CD4-positive, alpha-beta T cell treated with Interferon alpha-2 for 1 hour (primary cell): ENCODE data around the gene ZBTB14.

Source experiments
- DNase-seq, 2 donors: peaks; one replicate each; pipeline ENCODE4 v3.0.0-alpha.2; 2020 to 2022

Gene ZBTB14

DNA sequence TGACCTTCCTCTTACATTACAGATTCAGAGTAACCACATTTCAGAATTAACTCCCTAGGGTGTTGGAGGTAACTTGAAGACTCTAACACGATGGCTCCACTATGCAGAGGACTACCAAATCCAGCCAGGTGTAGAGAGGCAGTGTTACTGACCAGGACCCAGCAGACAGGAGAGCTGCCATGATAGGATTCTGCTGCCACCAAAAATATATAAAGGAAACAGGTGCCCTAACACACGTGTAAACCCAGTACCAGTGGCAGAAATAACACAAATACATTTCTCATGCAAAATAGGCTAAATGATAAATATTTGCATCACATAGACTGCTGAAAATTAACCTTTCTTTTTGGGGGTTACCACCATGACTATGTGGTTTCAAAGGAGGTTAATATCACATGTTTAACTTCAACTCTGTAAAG is 7.0 kb downstream of the ZBTB14 start:
- DNase-seq = no peak

DNA sequence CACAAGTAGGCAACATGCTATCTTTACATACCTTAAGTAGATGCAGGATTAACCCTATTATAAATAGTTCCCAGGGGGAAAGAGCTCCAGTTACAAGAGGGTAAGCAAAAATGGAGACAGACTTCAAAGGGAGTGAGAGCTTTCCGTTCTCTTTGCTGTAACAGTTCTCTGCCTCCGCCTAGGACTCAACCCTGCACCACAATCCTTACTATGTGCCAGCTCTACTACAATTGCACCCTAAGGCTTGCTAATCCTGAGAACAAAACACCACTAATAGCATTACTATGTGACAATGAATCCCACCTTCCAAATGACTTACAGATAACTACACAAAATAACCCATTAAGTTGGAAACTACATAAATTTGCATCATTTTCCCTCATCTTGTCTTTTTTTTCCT is 7.7 kb downstream of the ZBTB14 start:
- no peak for DNase-seq

DNA sequence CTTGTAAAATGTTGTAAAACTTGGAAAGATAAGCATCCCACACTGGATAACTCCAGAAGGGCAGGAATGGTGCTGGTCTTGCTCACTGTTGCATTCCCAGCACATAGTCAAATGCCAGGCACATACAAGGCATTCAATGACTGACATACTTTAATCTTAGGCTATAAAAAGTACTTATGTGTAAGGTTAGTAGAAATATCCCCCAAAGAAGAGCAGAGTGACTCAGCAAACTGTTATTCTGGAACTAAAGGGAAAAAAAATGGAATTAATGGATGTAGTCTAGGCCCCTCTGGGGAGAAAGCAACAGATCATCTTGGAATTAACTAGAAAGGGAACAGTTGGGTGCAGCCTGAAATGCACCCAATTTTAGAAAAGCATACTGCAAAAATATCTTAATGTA is 9.0 kb downstream of the ZBTB14 start:
- DNase-seq = no peak

DNA sequence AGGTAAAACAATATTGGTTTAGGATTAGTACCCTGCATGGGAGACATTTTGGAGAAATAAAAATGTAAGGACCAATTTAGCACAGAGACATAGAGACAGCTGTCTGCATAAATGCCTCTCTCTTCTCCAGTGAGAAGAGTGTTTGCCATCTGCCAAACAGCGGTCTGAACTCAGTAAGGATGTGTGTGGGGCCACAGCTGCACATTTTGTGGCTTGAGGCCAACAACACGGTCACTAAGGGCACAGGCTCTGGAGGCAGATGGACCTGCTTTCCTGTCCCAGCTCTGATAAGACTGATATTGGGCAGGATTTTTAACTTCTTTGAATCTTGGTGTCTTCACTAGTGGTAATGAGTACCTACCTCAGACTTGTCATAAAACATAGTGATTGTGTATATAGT is 10.2 kb downstream of the ZBTB14 start:
- no peak for DNase-seq

DNA sequence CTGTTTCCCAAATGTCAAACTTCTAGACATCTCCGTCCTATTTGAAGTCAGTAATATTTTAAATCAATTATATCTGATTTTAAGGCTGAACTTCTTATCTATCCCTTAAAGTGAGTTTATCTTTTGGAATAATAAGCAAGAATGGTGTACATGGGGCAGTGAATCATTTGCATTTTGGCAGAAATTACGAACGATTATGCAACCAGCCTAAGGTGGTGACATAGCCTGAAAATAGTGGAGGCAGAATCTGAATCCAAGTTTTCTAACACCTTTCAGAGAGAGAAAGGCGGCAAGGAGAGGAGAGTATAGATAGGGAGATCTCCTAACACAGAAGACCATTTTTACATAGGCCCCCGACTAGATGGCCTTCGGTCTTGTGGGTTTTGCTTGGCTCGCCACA is 10.7 kb downstream of the ZBTB14 start:
- DNase-seq = no peak

DNA sequence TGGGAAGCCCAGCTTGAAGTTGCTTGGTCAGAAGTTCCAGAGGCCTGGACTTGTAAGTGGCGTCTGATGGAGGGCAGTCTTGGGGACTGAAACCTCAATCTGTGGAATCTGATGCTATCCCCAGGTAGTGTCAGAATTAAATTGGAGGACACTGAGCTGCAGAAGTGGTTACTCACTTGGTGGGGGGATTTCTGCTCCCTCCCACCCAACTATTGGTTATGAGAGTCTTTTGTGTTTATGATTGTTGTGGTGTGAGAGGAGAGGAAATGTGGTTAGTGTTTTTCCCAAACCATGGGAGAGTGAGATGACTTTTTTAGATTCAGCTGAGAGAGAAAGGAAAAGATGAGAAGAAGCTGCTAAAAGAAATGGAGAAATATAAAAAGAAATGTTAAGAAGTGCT is 12.8 kb downstream of the ZBTB14 start:
- DNase-seq = no peak

DNA sequence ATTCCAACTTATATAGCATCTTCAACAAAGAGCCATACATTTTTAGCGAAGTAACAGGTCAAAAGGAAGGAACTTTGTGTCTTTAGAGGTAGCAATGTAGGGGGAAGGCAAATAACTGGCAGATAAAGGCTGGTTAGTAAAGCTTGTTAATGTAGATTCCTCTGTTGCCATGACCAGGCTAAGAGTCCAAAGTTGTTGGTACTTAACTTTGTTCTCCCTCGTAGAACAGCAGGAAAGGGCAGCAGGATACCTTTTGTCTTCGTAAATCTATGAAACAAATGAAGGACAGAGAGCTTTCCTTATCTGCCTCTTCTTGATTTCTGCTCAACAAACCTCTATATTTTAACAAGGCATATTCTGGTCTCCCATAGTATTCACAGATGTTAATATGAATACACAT is 18.6 kb downstream of the ZBTB14 start:
- no peak for DNase-seq

DNA sequence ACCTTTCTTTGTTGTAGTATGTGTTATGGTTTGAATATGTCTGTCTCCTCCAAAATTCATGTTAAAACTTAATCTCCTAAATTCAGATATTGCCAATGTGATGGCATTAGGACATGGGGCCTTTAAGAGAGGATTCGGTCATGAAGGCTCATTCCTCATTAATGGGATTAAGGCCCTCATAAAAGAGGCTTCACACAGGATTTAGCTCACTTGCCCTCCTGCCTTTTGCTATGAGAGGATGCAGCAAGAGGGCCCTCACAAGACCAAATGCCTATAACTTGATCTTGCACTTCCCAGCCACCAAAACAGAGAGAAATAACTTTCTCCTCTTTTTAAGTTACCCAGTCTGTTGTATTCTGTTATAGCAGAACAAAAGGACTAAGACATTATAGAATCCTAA is 19.7 kb downstream of the ZBTB14 start:
- no peak for DNase-seq

DNA sequence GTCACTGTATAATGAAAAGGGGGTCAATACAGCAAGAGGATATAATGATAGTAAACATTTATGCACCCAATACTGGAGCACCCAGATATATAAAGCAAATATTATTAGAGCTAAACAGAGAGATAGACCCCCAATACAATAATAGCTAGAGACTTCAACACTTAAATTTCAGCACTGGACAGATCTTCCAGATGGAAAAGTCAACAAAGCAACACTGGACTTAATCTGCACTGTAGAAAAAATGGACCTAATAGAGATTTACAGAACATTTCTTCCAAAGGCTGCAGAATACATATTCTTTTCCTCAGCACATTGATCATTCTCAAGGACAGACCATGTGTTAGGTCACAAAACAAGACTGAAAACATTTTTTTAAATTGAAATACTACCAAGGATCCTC is 26.7 kb downstream of the ZBTB14 start:
- DNase-seq = no peak

DNA sequence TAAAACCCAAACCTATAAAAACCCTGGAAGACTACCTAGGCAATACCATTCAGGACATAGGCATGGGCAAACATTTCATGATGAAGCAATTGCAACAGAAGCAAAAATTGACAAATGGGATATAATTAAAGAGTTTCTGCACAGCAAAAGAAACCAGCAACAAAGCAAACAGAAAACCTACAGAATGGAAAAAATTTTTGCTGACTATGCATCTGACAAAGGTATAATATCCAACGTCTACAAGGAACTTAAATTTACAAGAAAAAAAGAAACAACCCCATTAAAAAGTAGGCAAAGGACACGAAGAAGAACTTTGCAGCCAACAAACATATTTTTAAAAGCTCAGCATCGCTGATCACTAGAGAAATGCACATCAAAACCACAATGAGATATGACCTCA is 28.8 kb downstream of the ZBTB14 start:
- no peak for DNase-seq

DNA sequence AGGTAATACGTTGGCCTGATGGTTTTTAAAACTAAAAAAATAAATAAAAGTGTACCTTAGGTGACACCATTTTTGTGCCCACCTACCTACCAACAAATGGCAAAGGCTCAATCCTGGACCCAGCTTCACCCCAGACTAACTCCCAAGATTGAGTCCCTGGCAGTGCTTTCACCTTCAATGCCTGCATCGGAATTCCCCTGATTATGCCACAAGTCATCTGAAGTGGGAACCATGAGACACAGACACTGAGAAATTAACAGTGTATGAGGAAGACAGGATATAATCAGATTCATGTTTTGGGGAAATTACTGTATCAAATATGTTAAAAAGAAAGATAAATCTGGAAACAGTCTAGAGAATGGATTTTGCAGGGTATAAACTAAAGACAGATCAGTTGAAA is 41.6 kb downstream of the ZBTB14 start:
- no peak for DNase-seq

DNA sequence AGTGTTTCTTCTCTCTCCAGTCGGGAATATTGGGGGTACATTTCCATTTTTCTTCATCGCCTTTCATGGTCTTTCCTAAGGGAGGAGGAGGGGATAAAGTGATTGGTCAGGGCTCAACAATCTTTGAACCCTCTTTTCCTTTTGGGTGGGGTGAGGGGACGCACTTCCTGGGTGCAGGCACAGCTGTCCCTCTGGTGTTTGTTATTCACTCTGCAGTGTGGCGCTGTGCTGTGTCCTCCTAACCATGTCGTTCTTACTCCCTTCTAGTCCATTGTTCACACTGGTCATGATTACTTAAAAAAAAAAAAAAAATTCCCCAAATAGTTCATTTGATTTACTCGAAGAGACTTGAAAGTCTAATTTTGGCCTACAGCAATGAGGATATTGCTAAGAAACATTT is 44.4 kb downstream of the ZBTB14 start:
- DNase-seq = no peak

DNA sequence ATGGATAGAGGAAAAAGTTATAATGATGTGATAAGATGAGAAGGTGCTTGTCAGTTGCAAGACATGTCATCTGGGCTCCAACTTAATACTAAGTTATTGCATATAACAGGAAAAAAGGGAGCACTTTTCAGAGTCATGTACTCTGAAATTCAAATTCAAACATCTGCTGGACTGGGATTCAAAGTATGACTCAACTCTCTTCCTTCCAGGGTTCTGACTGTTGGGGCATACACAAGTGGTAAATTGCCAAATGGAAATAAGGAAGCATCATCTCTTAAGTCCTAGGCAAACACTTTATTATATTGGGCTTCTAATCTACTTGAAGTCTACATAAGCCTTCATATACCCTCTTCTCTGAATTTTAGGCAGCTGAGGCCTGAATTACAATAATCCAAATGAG is 44.9 kb downstream of the ZBTB14 start:
- DNase-seq = no peak

DNA sequence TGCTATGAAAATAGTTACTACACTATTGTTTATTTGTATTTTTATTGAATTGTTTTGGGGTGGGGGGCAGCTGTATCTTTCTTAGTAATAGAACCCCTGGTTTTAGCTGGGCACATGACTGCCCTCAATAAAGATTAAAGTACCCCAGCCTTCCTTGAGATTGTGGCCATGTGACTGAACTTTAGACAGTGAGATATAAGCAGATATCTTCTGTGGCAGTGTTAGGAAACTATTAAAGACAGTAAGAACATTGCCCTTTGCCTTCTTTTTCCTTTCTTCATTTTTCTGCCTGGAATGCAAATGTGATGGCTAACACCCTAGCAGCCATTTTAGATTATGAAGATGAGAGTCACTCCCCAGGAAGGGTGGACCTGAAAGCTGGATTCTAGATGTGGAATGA is 50.6 kb downstream of the ZBTB14 start:
- no peak for DNase-seq

DNA sequence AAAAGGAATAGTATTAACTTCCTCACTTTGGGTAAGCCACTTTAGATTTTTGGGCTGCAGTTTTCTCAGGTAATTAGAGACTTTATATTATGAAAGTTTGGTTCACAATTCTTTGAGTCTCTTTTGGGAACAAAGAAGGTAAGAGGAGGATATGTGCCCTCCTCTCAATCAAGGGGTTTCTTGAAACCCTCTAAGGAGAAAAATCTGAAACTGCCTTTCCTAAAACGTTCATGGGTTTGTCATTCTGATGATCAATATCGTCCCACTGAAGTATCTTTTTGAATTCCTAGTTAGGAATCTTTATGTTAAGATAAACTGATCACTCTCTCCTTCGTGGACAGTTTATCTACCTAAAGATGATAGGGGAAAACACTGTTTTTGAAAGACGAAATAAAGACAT is 56.1 kb downstream of the ZBTB14 start:
- no peak for DNase-seq
